HepG2 (cell line): Measurements from ENCODE around the gene ORC3. TPM values are rescaled to one million over a fixed set of nuclear protein-coding genes. Genes with fewer than 3 reads are reported as not detected.

Source experiments
- ARNT2 ChIP-seq: sonication (generic); formaldehyde crosslinking; IDR thresholded peaks from 2 replicates; pipeline ENCODE4 v1.8.0; 2022; ENCODE audit warnings: mild to moderate bottlenecking, low read depth, missing genetic modification reagents, moderate library complexity
- ATF7 ChIP-seq, 2 experiments: fragments of 450-650 bp in 1 of 2; sonication (generic) in 1 of 2; formaldehyde crosslinking in 1 of 2; IDR thresholded peaks; 2 replicates each; pipeline versions ENCODE4 v1.4.0 to v1.6.1; 2016 to 2020; ENCODE audit warnings: antibody characterized with exemption in 1 of 2, mild to moderate bottlenecking in 1 of 2, missing genetic modification reagents in 1 of 2
- BORCS8-MEF2B ChIP-seq: sonication (generic); formaldehyde crosslinking; IDR thresholded peaks from 2 replicates; pipeline ENCODE4 v1.8.0; 2022; ENCODE audit warnings: mild to moderate bottlenecking, missing genetic modification reagents
- ETV5 ChIP-seq: IDR thresholded peaks from 2 replicates; pipeline ENCODE4 v1.6.1; 2018; ENCODE audit warnings: missing biosample characterization, missing genetic modification reagents, inconsistent platforms, borderline replicate concordance
- FOXA1 ChIP-seq, 2 experiments: fragments of 450-650 bp in 1 of 2; sonication (generic) in 1 of 2; formaldehyde crosslinking in 1 of 2; IDR thresholded peaks; 2 replicates each; pipeline versions ENCODE4 v1.4.0 to v1.6.1; 2016 to 2020; ENCODE audit warnings: missing genetic modification reagents in 1 of 2
- LCORL ChIP-seq, 2 experiments: fragments of 450-650 bp in 1 of 2; sonication (generic) in 1 of 2; formaldehyde crosslinking in 1 of 2; IDR thresholded peaks; 2 replicates each; pipeline versions ENCODE4 v1.5.0 to v1.6.1; 2017 to 2020; ENCODE audit warnings: antibody characterized with exemption in 1 of 2, missing genetic modification reagents in 1 of 2
- NONO ChIP-seq, 2 experiments: fragments of 450-650 bp in 1 of 2; sonication (generic) in 1 of 2; formaldehyde crosslinking in 1 of 2; IDR thresholded peaks in 1 of 2; conservative IDR thresholded peaks in 1 of 2; 2 replicates each; pipeline versions ENCODE4 v1.6.1 to v1.8.0; 2017 to 2022; ENCODE audit warnings: mild to moderate bottlenecking in 1 of 2, missing genetic modification reagents in 1 of 2, moderate library complexity in 1 of 2
- PHB2 ChIP-seq: fragments of 450-650 bp; IDR thresholded peaks from 2 replicates; pipeline ENCODE4 v1.6.1; 2018; ENCODE audit not compliant: partially characterized antibody
- REPIN1 ChIP-seq: sonication (generic); formaldehyde crosslinking; IDR thresholded peaks from 2 replicates; pipeline ENCODE4 v1.8.0; 2022; ENCODE audit warnings: missing genetic modification reagents, low read depth, mild to moderate bottlenecking, borderline replicate concordance
- RFXANK ChIP-seq: IDR thresholded peaks from 2 replicates; pipeline ENCODE4 v1.6.1; 2016
- TMF1 ChIP-seq: sonication (generic); formaldehyde crosslinking; IDR thresholded peaks from 2 replicates; pipeline ENCODE4 v1.8.1; 2022; ENCODE audit warnings: low read depth, missing genetic modification reagents
- TOPORS ChIP-seq: sonication (generic); formaldehyde crosslinking; IDR thresholded peaks from 2 replicates; pipeline ENCODE4 v1.8.0; 2023; ENCODE audit warnings: mild to moderate bottlenecking, missing genetic modification reagents
- TRIM22 ChIP-seq: fragments of 450-650 bp; IDR thresholded peaks from 2 replicates; pipeline ENCODE4 v1.6.1; 2017
- ZBTB25 ChIP-seq: IDR thresholded peaks from 2 replicates; pipeline ENCODE4 v1.6.1; 2018; ENCODE audit warnings: missing genetic modification reagents
- ZNF142 ChIP-seq: sonication (generic); formaldehyde crosslinking; IDR thresholded peaks from 2 replicates; pipeline ENCODE4 v1.4.0; 2020; ENCODE audit warnings: missing genetic modification reagents
- ZNF17 ChIP-seq: sonication (generic); formaldehyde crosslinking; IDR thresholded peaks from 2 replicates; pipeline ENCODE4 v1.5.0; 2020; ENCODE audit warnings: mild to moderate bottlenecking, missing genetic modification reagents
- ZNF33A ChIP-seq: sonication (generic); formaldehyde crosslinking; IDR thresholded peaks from 2 replicates; pipeline ENCODE4 v1.5.1; 2020; ENCODE audit warnings: missing genetic modification reagents, mild to moderate bottlenecking, moderate library complexity, borderline replicate concordance
- ZNF549 ChIP-seq: sonication (generic); formaldehyde crosslinking; IDR thresholded peaks from 2 replicates; pipeline ENCODE4 v1.5.0; 2020; ENCODE audit warnings: missing genetic modification reagents
- ZNF564 ChIP-seq: sonication (generic); formaldehyde crosslinking; IDR thresholded peaks from 2 replicates; pipeline ENCODE4 v1.8.1; 2023; ENCODE audit warnings: mild to moderate bottlenecking, missing genetic modification reagents
- ZNF598 ChIP-seq: sonication (generic); formaldehyde crosslinking; IDR thresholded peaks from 2 replicates; pipeline ENCODE4 v1.5.1; 2020; ENCODE audit warnings: mild to moderate bottlenecking, missing genetic modification reagents, borderline replicate concordance
- ZNF644 ChIP-seq: IDR thresholded peaks from 2 replicates; pipeline ENCODE4 v1.6.1; 2016; ENCODE audit warnings: low read depth
- ZNF737 ChIP-seq: sonication (generic); formaldehyde crosslinking; IDR thresholded peaks from 2 replicates; pipeline ENCODE4 v1.5.0; 2020; ENCODE audit warnings: missing genetic modification reagents, mild to moderate bottlenecking, borderline replicate concordance
- polyA plus RNA-seq, 8 experiments: library from polyadenylated mRNA; depleted of rRNA in 3 of 8; stranded (reverse) in 7 of 8; unstranded in 1 of 8; fragments of >200 nt; fragmentation: Illumina TruSeq in 4 of 8; extraction: Trizol in 4 of 8; gene quantifications; 2 replicates each; pipeline versions ENCODE4 v1.2.1 to v1.2.3, GENCODE V29; 2011 to 2016; ENCODE audit warnings: low read depth in 4 of 8, missing spikeins in 1 of 8, mixed read lengths in 1 of 8; ENCODE audit not compliant: insufficient read depth in 1 of 8
- total RNA-seq, 5 experiments: library from RNA; depleted of rRNA; stranded (reverse); fragments of >200 nt; fragmentation: Illumina TruSeq; extraction: Trizol; gene quantifications; 2 replicates each; pipeline ENCODE4 v1.2.3, GENCODE V29; 2016; ENCODE audit warnings: low read depth in 1 of 5

The ORC3 gene
- total and polyA plus RNA-seq, 2 of the 13 experiments (the other 11 are each of a cell fraction or from before 2014, with no cell fraction given) = 21.8 to 43.5 TPM

- 0 out of 2 replicates have a peak, but pooled peaks have one; percentile 54 for TF ChIP-seq ZNF142
- no peak for TF ChIP-seq ZNF598 (CRISPR knock-in tag)
- TF ChIP-seq REPIN1 (CRISPR knock-in tag) = peak; percentile 97
- TF ChIP-seq ZNF737 = no peak
- TF ChIP-seq ZNF549 (CRISPR knock-in tag) = no peak
- no peak for TF ChIP-seq NONO (IDR thresholded peaks at IDR 0.05)
- peak; percentile 78 for TF ChIP-seq NONO (CRISPR knock-in tag; conservative IDR thresholded peaks at IDR 0.05)
- 0 out of 2 replicates have a peak, but pooled peaks have one; percentile 46 for TF ChIP-seq RFXANK
- TF ChIP-seq FOXA1 (IDR thresholded peaks at IDR 0.05) = no peak
- peak; percentile 89 for TF ChIP-seq FOXA1 (CRISPR knock-in tag; IDR thresholded peaks at IDR 0.05)
- peak; percentile 64; the same call in 1 of the 2 replicates for TF ChIP-seq TOPORS
- peak; percentile 56; the same call in 1 of the 2 replicates for TF ChIP-seq TMF1
- TF ChIP-seq ATF7 (IDR thresholded peaks at IDR 0.05) = peak; percentile 92
- peak; percentile 83; the same call in 1 of the 2 replicates for TF ChIP-seq ATF7 (CRISPR knock-in tag; IDR thresholded peaks at IDR 0.05)
- peak; percentile 97 for TF ChIP-seq ZNF644 (CRISPR knock-in tag)
- TF ChIP-seq ETV5 (CRISPR knock-in tag) = peak; percentile 73; the same call in 1 of the 2 replicates
- TF ChIP-seq ZNF33A (CRISPR knock-in tag) = no peak; the same call in 1 of the 2 replicates
- peak; percentile 91 for TF ChIP-seq LCORL (IDR thresholded peaks at IDR 0.05)
- TF ChIP-seq LCORL (CRISPR knock-in tag; IDR thresholded peaks at IDR 0.05) = peak; percentile 98
- no peak for TF ChIP-seq ZNF17 (CRISPR knock-in tag)
- 0 out of 2 replicates have a peak, but pooled peaks have one; percentile 44 for TF ChIP-seq ZNF564 (CRISPR knock-in tag)
- 0 out of 2 replicates have a peak, but pooled peaks have one; percentile 31 for TF ChIP-seq BORCS8-MEF2B
- no peak for TF ChIP-seq PHB2
- TF ChIP-seq ARNT2 = peak; percentile 52; the same call in 1 of the 2 replicates
- peak; percentile 98 for TF ChIP-seq ZBTB25 (CRISPR knock-in tag)
- TF ChIP-seq TRIM22 = no peak
Observed at GRCh38 chr6:87671555-87672029, 81.7 kb downstream of the ORC3 start (continued).
